ENCODE results near the gene DDA1. TPM values are rescaled to one million over a fixed set of nuclear protein-coding genes. Genes with fewer than 3 reads are reported as not detected.

DDA1 gene
- total and polyA plus RNA-seq, 9 of the 15 experiments (the other 6 are each of a cell fraction or from before 2014, with no cell fraction given): 1.4 to 83.8 (median 33.8) TPM

DNA sequence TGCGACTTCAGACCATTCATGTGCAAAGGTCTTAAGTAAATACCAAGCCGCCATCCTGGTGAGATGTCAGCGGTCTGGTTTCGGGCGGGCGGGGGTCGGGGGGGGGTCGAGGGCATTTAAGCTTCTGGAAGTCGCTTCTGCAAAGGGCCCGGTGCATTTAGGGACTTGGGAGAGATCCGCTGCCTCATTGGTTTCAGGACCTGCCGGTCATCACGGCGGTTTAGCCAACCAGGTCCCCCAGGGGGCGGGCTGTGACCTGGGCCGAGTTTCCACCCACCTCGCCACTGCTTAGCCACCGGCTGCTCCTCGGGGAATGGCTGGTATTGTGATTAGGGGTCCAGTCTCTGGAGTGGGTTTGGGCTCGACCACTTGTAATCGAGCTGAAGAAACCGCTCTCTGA, 19.9 kb upstream of the DDA1 start (continued):
- TF ChIP-seq, protein P1, sequence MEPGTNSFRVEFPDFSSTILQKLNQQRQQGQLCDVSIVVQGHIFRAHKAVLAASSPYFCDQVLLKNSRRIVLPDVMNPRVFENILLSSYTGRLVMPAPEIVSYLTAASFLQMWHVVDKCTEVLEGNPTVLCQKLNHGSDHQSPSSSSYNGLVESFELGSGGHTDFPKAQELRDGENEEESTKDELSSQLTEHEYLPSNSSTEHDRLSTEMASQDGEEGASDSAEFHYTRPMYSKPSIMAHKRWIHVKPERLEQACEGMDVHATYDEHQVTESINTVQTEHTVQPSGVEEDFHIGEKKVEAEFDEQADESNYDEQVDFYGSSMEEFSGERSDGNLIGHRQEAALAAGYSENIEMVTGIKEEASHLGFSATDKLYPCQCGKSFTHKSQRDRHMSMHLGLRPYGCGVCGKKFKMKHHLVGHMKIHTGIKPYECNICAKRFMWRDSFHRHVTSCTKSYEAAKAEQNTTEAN (CRISPR knock-in tag; IDR thresholded peaks at IDR 0.05): no peak
- no peak for TF ChIP-seq ZNF24 (IDR thresholded peaks at IDR 0.05)
- no peak for TF ChIP-seq ERF (CRISPR knock-in tag; IDR thresholded peaks at IDR 0.05)
- no peak for TF ChIP-seq HEY1 (CRISPR knock-in tag; IDR thresholded peaks at IDR 0.05; ENCODE audit: borderline replicate concordance)
- TF ChIP-seq, protein P2, sequence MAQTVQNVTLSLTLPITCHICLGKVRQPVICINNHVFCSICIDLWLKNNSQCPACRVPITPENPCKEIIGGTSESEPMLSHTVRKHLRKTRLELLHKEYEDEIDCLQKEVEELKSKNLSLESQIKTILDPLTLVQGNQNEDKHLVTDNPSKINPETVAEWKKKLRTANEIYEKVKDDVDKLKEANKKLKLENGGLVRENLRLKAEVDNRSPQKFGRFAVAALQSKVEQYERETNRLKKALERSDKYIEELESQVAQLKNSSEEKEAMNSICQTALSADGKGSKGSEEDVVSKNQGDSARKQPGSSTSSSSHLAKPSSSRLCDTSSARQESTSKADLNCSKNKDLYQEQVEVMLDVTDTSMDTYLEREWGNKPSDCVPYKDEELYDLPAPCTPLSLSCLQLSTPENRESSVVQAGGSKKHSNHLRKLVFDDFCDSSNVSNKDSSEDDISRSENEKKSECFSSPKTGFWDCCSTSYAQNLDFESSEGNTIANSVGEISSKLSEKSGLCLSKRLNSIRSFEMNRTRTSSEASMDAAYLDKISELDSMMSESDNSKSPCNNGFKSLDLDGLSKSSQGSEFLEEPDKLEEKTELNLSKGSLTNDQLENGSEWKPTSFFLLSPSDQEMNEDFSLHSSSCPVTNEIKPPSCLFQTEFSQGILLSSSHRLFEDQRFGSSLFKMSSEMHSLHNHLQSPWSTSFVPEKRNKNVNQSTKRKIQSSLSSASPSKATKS (CRISPR knock-in tag; IDR thresholded peaks at IDR 0.05): no peak
- TF ChIP-seq NFYB (IDR thresholded peaks at IDR 0.05; ENCODE audit: extremely low read depth, insufficient read length): peak; percentile 95
- TF ChIP-seq, protein P3, sequence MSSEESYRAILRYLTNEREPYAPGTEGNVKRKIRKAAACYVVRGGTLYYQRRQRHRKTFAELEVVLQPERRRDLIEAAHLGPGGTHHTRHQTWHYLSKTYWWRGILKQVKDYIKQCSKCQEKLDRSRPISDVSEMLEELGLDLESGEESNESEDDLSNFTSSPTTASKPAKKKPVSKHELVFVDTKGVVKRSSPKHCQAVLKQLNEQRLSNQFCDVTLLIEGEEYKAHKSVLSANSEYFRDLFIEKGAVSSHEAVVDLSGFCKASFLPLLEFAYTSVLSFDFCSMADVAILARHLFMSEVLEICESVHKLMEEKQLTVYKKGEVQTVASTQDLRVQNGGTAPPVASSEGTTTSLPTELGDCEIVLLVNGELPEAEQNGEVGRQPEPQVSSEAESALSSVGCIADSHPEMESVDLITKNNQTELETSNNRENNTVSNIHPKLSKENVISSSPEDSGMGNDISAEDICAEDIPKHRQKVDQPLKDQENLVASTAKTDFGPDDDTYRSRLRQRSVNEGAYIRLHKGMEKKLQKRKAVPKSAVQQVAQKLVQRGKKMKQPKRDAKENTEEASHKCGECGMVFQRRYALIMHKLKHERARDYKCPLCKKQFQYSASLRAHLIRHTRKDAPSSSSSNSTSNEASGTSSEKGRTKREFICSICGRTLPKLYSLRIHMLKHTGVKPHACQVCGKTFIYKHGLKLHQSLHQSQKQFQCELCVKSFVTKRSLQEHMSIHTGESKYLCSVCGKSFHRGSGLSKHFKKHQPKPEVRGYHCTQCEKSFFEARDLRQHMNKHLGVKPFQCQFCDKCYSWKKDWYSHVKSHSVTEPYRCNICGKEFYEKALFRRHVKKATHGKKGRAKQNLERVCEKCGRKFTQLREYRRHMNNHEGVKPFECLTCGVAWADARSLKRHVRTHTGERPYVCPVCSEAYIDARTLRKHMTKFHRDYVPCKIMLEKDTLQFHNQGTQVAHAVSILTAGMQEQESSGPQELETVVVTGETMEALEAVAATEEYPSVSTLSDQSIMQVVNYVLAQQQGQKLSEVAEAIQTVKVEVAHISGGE (CRISPR knock-in tag; IDR thresholded peaks at IDR 0.05): no peak

Data from K562 (cell line).